Stimulated activated CD8-positive, alpha-beta memory T cell treated with anti-CD3 and anti-CD28 coated beads, Interleukin-15, amount 100 ng/mL, for 24 hours (primary cell): ENCODE results near the gene MAML2.

Experiments
- DNase-seq: peaks from one replicate; pipeline ENCODE4 v3.0.0-alpha.2; 2020; ENCODE audit warnings: low read depth

Gene MAML2

GRCh38 chr11:96098511-96099241, 244.3 kb downstream of the MAML2 start:
- no peak for DNase-seq

GRCh38 chr11:96097844-96098421, 245.1 kb downstream of the MAML2 start:
- DNase-seq: no peak

GRCh38 chr11:96096360-96096759, 246.6 kb downstream of the MAML2 start:
- no peak for DNase-seq

GRCh38 chr11:96095884-96096303, 247.1 kb downstream of the MAML2 start:
- DNase-seq: no peak

GRCh38 chr11:96094156-96094555, 248.8 kb downstream of the MAML2 start:
- DNase-seq: no peak

GRCh38 chr11:96092511-96092910, 250.5 kb downstream of the MAML2 start:
- no peak for DNase-seq

GRCh38 chr11:96091476-96091875, 251.5 kb downstream of the MAML2 start:
- DNase-seq: no peak

GRCh38 chr11:96090711-96091110, 252.3 kb downstream of the MAML2 start:
- no peak for DNase-seq

- no peak for DNase-seq
These were observed 254.1 kb downstream of the MAML2 start for GRCh38 chr11:96088914-96089313.

GRCh38 chr11:96086111-96086510, 256.9 kb downstream of the MAML2 start:
- DNase-seq: no peak

- DNase-seq: no peak
These were observed 257.6 kb downstream of the MAML2 start for GRCh38 chr11:96085319-96085930.

GRCh38 chr11:96084610-96085318, 258.2 kb downstream of the MAML2 start:
- no peak for DNase-seq

- DNase-seq: no peak
These were observed 260.1 kb downstream of the MAML2 start for GRCh38 chr11:96082936-96083335.

GRCh38 chr11:96082002-96082899, 260.7 kb downstream of the MAML2 start:
- DNase-seq: no peak

- DNase-seq: no peak
These were observed 261.4 kb downstream of the MAML2 start for GRCh38 chr11:96081561-96081960.

- no peak for DNase-seq
These were observed 263.3 kb downstream of the MAML2 start for GRCh38 chr11:96079691-96080090.

- DNase-seq: no peak
These were observed 267.4 kb downstream of the MAML2 start for GRCh38 chr11:96075532-96075959.

GRCh38 chr11:96074551-96075310, 268.3 kb downstream of the MAML2 start:
- DNase-seq: no peak

- DNase-seq: no peak
These were observed 269.5 kb downstream of the MAML2 start for GRCh38 chr11:96073536-96073935.

GRCh38 chr11:96072592-96072991, 270.4 kb downstream of the MAML2 start:
- no peak for DNase-seq

- no peak for DNase-seq
These were observed 272.5 kb downstream of the MAML2 start for GRCh38 chr11:96070453-96070852.
